UCSD-AML1 (cell line): ENCODE data around the gene CEP350.
"Not testable (repeated sequence)": the region's sequence is repeated elsewhere in the genome, so short reads cannot be mapped to it uniquely, and the experiment has no call there.

Experiments
- DNase-seq: peaks from one replicate; lab custom pipeline; 2025; ENCODE audit not compliant: unreplicated experiment; lab: John Stamatoyannopoulos, UW

The CEP350 gene

DNA sequence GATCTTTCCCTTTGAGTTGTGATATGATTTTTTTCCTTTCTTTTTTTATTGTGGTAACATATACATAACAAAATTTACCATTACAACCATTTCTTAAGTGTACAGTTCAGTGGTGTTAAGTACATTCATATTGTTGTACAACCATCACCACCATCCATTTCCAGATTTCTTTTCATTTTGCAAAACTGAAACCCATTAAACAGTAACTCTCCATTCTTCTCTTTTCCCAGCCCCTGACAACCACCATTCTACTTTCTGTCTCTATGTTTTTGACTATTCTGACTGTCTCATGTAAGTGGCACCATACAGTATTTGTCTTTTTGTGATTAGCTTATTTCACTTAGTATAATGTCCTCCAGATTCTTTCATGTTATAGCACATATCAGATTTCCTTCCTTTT lies 30.3 kb downstream of the CEP350 start:
- DNase-seq: no peak

- no peak for DNase-seq
Measured at GRCh38 chr1:179990847-179991246, 36.2 kb downstream of the CEP350 start.

DNA sequence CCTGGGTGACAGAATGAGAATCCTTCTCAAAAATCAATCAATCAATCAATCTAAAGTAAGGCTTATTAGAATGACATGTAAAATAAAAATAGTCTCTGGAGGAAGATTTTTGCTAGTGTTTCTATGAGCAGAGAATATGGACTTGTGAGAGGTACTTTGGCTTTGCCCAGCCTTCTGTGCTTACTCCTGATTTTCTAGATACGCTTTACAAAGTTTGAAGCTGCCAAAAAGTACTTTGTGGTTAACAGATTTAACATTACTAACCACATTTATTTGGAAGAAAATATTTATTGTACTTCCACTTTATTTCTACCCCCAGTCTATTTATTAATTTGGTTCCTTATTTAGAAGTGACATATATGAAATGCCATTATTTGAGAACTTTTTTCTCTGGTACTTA lies 41.0 kb downstream of the CEP350 start:
- no peak for DNase-seq

DNA sequence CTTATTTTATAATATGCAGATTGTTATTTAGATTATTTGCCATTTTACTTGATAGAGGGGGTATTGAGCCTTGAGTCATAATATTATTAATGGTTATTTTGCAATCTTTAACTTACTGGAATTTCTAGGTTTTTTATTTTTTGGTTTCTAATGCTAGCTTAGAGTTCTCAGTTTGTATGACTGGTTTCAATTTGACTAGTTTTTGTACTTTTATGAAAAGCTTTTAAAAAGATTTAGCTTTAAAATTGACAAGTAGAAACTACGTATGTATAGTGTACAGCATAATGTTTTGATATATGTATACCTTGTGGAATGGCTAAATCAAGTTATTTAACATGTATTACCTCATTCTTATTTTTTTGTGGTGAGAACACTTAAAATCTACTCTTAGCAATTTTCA lies 41.5 kb downstream of the CEP350 start:
- no peak for DNase-seq

DNA sequence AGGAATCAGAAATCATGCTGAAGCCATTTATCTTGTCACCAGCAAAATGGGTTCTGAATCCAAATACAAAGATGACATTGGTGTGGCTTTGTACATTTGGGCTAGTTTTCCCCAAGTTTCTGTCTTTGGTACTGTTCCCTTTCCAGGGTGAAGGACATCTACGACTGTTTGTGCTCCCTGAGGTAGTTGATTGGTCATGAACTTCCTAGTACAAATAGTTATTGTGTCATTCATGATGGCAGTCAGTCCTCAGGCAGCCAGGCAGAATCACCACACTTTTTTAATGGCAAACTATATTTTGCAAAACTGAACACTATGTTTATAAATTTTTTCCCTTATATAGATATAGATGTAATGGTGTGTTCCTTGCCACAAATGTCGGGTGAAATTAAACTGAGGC lies 46.0 kb downstream of the CEP350 start:
- no peak for DNase-seq

- DNase-seq: no peak
Measured at GRCh38 chr1:180002437-180002836, 47.8 kb downstream of the CEP350 start.

DNA sequence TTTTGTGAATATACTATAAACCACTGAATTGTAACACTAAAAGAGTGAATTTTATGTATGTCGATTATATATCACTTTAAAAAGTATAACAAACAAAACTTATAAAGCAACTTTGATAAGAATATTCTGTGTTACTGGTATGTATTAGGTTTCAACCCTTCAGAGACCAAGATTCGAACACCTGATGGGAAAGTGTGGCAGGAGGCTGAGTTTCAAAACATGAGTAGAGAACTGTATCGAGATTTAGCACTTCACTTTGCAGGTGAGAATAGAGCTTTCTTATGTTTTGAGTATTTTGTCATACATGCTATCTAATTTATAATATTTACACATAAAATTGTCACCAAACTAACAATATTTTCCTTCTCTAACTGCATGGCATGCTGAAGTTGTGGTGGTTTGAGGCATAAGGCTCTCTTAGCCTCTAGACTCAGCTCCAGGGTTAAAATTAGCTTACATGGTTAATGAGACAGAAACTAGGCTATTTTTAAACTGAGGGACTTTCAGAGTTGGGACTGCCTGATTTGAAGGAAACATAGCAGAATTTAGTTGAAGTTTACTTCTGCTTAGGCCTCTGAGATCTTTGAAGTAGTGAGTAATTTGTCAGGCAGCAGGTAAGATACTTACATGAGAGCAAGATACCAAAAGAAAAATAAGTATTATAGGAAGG lies 48.6 kb downstream of the CEP350 start:
- DNase-seq: no peak

GRCh38 chr1:180006762-180007161 lies 52.2 kb downstream of the CEP350 start:
- DNase-seq: not testable (repeated sequence)

DNA sequence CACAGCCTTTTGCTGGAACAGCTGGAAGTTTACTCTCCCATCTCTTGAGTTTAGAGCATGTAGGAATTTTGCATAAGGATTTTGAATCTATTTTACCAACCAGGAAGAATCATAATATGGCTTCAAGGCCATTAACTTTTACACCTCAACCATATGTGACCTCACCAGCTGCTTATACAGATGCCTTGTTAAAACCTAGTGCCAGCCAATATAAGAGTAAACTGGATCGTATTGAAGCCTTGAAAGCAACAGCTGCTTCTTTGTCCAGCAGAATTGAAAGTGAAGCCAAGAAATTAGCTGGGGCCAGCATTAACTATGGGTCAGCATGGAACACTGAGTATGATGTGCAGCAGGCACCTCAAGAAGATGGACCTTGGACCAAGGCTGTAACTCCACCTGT lies 65.4 kb downstream of the CEP350 start:
- no peak for DNase-seq

DNA sequence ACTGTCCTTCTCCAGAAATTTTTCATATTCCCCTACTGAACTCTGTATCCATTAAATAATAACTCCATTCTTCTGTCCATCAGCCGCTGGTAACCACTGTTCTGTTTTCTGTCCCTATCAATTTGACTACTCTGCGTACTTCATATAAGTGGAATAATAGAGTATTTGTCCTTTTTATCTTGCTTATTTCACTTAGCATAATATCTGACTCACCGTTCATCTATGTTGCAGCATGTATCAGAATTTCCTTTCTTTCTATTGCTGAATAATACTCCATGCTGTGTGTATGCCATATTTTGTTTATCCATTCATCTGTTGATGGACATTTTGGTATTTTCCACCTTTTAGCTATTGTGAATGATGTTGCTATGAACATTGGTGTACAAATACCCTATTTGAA lies 71.9 kb downstream of the CEP350 start:
- no peak for DNase-seq

- no peak for DNase-seq
Measured at GRCh38 chr1:180027949-180028445, 73.4 kb downstream of the CEP350 start.

GRCh38 chr1:180028864-180029263 lies 74.3 kb downstream of the CEP350 start:
- DNase-seq: no peak

GRCh38 chr1:180029524-180030135 lies 75.0 kb downstream of the CEP350 start:
- DNase-seq: no peak

DNA sequence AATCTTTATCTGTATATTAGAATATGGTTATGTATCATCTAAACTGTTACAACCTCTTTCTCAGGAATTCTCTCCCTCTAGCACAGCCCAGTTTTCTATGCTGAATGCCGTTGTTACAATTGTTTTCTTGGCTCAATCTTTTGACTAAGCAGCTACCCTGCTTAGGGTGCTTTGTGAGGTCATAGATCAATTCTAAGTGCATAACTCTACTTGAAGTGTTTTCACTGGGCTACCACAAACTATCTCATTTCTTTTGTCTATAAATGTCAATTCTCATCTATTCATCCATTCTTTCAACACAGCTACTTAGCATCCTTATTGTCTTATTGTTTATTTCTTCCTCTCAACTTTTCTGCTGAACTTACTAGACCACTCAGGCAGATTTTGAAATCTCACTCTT lies 77.1 kb downstream of the CEP350 start:
- no peak for DNase-seq

DNA sequence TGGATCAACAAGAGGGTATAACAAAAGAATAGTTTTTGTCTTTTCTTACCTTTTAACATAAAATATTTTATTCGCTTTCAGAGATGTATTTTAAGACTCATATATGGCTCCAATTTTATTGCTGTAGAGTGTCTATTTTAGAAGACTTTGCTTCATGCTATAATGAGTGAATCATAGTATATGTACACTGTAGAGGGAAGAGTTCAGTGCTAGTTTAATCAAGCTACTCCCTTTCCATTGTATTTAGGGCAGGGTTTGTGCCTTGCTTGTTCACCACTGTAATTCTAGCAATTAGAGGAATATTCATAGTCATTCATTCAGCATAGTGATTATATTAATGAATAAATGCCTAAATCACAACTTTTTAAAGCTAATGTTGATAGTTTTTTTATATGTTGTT lies 78.8 kb downstream of the CEP350 start:
- no peak for DNase-seq

- no peak for DNase-seq
Measured at GRCh38 chr1:180040034-180040433, 85.4 kb downstream of the CEP350 start.

DNA sequence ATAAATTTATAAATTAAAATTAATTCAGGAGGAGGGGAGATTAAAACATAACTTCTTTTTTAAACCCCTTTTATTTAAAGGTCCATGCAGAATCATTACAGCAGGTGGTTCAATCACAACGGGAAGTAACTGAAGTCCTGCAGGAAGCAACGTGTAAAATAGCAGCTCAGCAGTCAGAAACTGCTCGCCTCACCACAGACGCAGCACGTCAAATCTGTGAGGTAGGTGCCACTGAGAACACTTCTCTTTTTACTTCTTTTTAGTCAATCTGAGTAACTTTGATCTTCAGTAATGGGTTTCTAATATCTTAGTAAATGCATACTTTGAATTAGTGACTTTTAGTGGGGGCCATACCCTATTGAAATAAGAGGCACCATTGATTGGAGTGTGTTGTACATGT lies 87.0 kb downstream of the CEP350 start:
- DNase-seq: no peak

GRCh38 chr1:180042988-180043622 lies 88.5 kb downstream of the CEP350 start:
- no peak for DNase-seq

DNA sequence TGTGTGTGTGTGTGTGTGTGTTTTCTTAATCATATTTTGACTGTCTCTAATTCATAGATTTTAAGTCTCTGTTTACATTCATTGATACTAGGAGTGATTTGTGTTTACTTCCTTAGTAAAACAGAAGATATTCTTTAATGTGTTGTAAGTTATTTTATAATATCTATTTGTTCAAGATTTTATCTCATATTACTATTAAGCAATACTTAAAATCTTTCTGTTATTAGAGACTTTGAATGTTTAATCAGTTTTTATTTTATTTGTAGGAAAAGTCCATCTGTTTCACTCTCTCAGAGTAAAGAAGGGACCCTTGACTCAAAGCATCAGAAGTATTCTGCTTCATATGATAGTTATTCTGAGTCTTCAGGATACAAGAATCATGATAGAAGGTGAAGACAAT lies 89.2 kb downstream of the CEP350 start:
- no peak for DNase-seq

DNA sequence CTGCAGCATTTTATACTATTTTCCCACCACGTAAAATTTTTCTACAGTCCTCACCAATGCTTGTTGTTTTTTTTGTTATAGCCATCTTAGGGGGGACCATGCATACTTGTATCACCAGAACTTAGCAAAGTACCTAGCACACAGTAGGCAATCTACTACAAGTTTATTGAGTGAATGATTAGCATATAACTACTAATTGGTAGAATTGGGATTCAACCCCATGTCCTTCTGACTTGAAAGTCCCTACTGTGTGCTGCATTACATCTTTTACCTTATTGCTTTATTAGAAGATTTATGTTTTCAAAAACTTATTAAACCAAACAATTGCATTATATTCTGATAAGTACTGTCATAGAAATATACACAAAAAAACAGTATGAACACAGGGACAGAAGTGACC lies 92.1 kb downstream of the CEP350 start:
- DNase-seq: no peak

DNA sequence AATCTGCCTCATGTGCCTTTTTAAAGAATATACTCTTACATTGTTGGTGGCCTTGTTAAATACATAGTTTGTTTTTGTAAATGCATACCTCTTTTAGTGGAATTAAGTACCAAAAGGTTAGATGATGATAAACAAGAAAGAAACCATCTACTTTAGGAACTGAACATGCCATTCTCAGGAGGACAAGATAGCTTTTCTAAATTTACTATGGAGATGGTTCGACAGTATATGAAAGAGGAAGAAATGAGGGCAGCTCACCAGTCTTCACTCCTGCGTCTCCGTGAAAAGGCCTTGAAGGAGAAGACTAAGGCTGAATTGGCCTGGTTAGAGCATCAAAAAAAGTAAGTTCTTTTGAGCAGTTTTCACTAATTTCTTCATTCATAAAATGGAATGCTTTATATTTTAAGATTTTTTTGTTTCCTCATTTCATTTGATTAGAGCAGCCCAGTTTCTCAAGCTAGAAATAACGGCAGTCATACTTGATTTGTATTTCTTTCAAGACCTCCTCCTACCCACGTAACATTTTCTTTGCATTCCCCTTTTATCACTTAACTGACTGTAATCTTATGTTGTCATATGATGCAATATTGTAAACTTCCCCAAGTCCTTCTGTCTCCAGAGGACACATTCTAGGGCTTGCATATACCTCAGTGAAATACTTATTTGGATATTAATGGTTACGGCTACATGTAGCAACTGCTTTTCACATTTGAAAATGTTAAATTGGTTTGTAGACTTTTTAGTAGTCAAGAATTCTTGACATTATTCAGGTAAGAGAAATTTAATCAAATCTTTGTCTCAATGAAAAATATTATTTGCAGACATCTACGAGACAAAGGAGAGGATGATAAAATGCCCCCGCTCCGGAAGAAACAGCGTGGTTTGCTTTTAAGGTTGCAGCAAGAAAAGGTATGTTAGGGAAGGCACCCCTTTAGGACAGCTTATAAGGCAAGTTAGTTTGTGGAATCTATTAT lies 99.3 kb downstream of the CEP350 start:
- no peak for DNase-seq
